ENCODE data around the gene RGS10. TPM values are rescaled to one million over a fixed set of nuclear protein-coding genes. Genes with fewer than 3 reads are reported as not detected.

Gene RGS10
- total RNA-seq, 6 donors from 2014 or later: 11.7 to 39.3 (median 26.5) TPM

DNA sequence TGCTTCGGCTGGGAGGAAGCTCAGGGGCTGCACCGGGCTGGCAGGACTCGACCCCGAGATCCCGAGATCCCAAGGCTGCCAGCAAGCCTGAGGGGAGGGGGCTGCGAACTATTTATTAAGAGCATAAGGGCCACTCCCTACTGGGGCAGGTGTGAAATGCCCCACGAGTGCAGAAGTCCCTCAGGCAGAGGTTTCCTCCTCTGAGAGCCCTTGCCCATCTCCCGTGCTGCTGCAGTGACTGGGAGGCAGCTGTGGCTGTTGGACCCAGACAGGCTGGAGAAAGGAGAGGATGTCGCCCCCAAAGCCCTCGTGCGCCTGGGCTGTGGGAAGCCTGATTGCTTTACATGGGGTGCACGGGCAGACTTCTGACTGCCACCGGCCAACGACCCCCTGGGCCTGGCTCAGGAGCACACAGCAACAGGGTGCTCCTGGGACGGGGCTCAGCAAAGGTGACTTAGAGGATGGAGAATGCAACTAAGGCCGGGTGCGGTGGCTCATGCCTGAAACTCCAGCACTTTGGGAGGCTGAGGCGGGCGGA lies 39.8 kb downstream of the RGS10 start:
- TF ChIP-seq POLR2AphosphoS5 (IDR thresholded peaks at IDR 0.05) (no peak), EP300 (IDR thresholded peaks at IDR 0.05) (no peak), POLR2A (IDR thresholded peaks at IDR 0.05) (no peak)
- TF ChIP-seq, protein P1, sequence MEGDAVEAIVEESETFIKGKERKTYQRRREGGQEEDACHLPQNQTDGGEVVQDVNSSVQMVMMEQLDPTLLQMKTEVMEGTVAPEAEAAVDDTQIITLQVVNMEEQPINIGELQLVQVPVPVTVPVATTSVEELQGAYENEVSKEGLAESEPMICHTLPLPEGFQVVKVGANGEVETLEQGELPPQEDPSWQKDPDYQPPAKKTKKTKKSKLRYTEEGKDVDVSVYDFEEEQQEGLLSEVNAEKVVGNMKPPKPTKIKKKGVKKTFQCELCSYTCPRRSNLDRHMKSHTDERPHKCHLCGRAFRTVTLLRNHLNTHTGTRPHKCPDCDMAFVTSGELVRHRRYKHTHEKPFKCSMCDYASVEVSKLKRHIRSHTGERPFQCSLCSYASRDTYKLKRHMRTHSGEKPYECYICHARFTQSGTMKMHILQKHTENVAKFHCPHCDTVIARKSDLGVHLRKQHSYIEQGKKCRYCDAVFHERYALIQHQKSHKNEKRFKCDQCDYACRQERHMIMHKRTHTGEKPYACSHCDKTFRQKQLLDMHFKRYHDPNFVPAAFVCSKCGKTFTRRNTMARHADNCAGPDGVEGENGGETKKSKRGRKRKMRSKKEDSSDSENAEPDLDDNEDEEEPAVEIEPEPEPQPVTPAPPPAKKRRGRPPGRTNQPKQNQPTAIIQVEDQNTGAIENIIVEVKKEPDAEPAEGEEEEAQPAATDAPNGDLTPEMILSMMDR (IDR thresholded peaks at IDR 0.05): no peak
- no peaks in the 10 kb centered on the region for H3K27me3 ChIP-seq
- no peak overlapping the region for H3K27ac ChIP-seq

GRCh38 chr10:119502209-119502608 lies 40.3 kb downstream of the RGS10 start:
- H3K4me3 ChIP-seq: no peak overlapping the region
- H3K9me3 ChIP-seq: no peaks in the 10 kb centered on the region
- 37 to 57% methylated on average over 12 of the region's 12 CpGs for WGBS, 2 donors
- no peaks in the 10 kb centered on the region for H3K36me3 ChIP-seq
- no peak overlapping the region for H3K27ac ChIP-seq
- TF ChIP-seq EP300 (IDR thresholded peaks at IDR 0.05): no peak
- no peak for TF ChIP-seq POLR2AphosphoS5 (IDR thresholded peaks at IDR 0.05)
- TF ChIP-seq, protein P1 (IDR thresholded peaks at IDR 0.05): no peak
- TF ChIP-seq POLR2A (IDR thresholded peaks at IDR 0.05): no peak
- H3K27me3 ChIP-seq: no peaks in the 10 kb centered on the region
- DNase-seq (no peak), ATAC-seq (ENCODE audit: low FRiP score in 2 of 2) (peak in 1 of 2 donors; percentile 38)
- H3K4me1 ChIP-seq: peaks cover 0 to 5% (median 0%) of the 10 kb centered on the region in 4 donors

More for the DNA sequence above, 39.8 kb downstream of the RGS10 start:
- no peak for DNase-seq
- no peaks in the 10 kb centered on the region for H3K9me3 ChIP-seq
- WGBS, 2 donors: 59 to 60% methylated on average over 14 to 19 of the region's 19 CpGs
- H3K4me1 ChIP-seq: peaks cover 0 to 5% (median 0%) of the 10 kb centered on the region in 4 donors
- H3K36me3 ChIP-seq: no peaks in the 10 kb centered on the region
- no peak overlapping the region for H3K4me3 ChIP-seq
- no peak for ATAC-seq (ENCODE audit: low FRiP score in 2 of 2)

DNA sequence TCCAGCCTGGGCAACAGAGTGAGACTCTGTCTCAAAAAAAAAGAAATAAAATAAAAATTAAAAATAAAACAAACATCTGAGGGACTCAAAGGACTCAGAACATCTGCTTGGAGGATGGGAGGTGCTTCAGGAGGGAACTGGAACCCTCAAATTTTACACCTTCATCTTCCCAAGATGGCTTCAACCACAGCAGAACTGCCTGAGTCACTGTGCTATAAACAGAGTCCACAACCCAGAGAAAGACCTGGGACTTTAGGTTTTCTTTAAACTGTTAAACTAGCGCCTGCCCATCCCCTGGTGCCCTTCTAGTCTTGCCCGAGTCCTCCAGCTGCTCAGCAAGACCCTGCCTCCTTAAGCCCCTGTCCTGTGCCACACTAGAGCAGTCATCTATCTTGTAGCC lies 40.8 kb downstream of the RGS10 start:
- ATAC-seq (ENCODE audit: low FRiP score in 2 of 2): no peak
- H3K4me3 ChIP-seq: no peak overlapping the region
- no peak for DNase-seq
- H3K36me3 ChIP-seq: no peaks in the 10 kb centered on the region
- peaks cover 0 to 5% (median 0%) of the 10 kb centered on the region in 4 donors for H3K4me1 ChIP-seq
- no peaks in the 10 kb centered on the region for H3K27me3 ChIP-seq
- no peak overlapping the region for H3K27ac ChIP-seq
- TF ChIP-seq POLR2AphosphoS5 (IDR thresholded peaks at IDR 0.05) (no peak), EP300 (IDR thresholded peaks at IDR 0.05) (no peak), POLR2A (IDR thresholded peaks at IDR 0.05) (no peak)
- TF ChIP-seq, protein P1 (IDR thresholded peaks at IDR 0.05): no peak
- H3K9me3 ChIP-seq: no peaks in the 10 kb centered on the region
- 86 to 92% methylated on average over 2 of the region's 2 CpGs for WGBS, 2 donors

- H3K36me3 ChIP-seq: no peaks in the 10 kb centered on the region
- no peaks in the 10 kb centered on the region for H3K9me3 ChIP-seq
- peaks cover 0 to 5% (median 0%) of the 10 kb centered on the region in 4 donors for H3K4me1 ChIP-seq
- H3K27me3 ChIP-seq: no peaks in the 10 kb centered on the region
- no peak overlapping the region for H3K4me3 ChIP-seq
- 69 to 93% methylated on average over 6 of the region's 6 CpGs for WGBS, 2 donors
- ATAC-seq (ENCODE audit: low FRiP score in 2 of 2) (no peak), DNase-seq (no peak)
- no peak overlapping the region for H3K27ac ChIP-seq
- TF ChIP-seq EP300 (IDR thresholded peaks at IDR 0.05) (no peak), POLR2AphosphoS5 (IDR thresholded peaks at IDR 0.05) (no peak), POLR2A (IDR thresholded peaks at IDR 0.05) (no peak)
- TF ChIP-seq, protein P1 (IDR thresholded peaks at IDR 0.05): no peak
These were observed 41.7 kb downstream of the RGS10 start for GRCh38 chr10:119500821-119501220.

Measured in upper lobe of left lung (tissue), 6 donors.